ENCODE measurements around the gene C1S.

C1S gene

GRCh38 chr12:7058163-7058845 is 2.2 kb upstream of the C1S start:
- no peak for DNase-seq (ENCODE audit: low read depth)
- TF ChIP-seq CTCF (IDR thresholded peaks at IDR 0.05; ENCODE audit: control insufficient read depth, insufficient read depth, low read depth, low read length, missing control alignments), result no peak

GRCh38 chr12:7058850-7059395 is 1.6 kb upstream of the C1S start:
- DNase-seq (ENCODE audit: low read depth), result no peak
- TF ChIP-seq CTCF (IDR thresholded peaks at IDR 0.05; ENCODE audit: control insufficient read depth, insufficient read depth, low read depth, low read length, missing control alignments), result no peak
- H3K4me3 ChIP-seq (ENCODE audit: control insufficient read depth, low read depth, low read length), result no peak overlapping the region

More at GRCh38 chr12:7058163-7058845, 2.2 kb upstream of the C1S start:
- H3K4me3 ChIP-seq (ENCODE audit: control insufficient read depth, low read depth, low read length), result no peak overlapping the region

- TF ChIP-seq CTCF (IDR thresholded peaks at IDR 0.05; ENCODE audit: control insufficient read depth, insufficient read depth, low read depth, low read length, missing control alignments), result no peak
- H3K4me3 ChIP-seq (ENCODE audit: control insufficient read depth, low read depth, low read length), result no peak overlapping the region
- DNase-seq (ENCODE audit: low read depth), result no peak
These were observed 738 bp upstream of the C1S start for GRCh38 chr12:7059780-7060179.

- TF ChIP-seq CTCF (IDR thresholded peaks at IDR 0.05; ENCODE audit: control insufficient read depth, insufficient read depth, low read depth, low read length, missing control alignments), result no peak
- no peak for DNase-seq (ENCODE audit: low read depth)
- peak overlapping the region; percentile 55 for H3K4me3 ChIP-seq (ENCODE audit: control insufficient read depth, low read depth, low read length)
These were observed 620 bp downstream of the C1S start for GRCh38 chr12:7061138-7061537.

GRCh38 chr12:7061596-7061995 is 1.1 kb downstream of the C1S start:
- no peak for DNase-seq (ENCODE audit: low read depth)
- peak overlapping the region; percentile 55 for H3K4me3 ChIP-seq (ENCODE audit: control insufficient read depth, low read depth, low read length)
- no peak for TF ChIP-seq CTCF (IDR thresholded peaks at IDR 0.05; ENCODE audit: control insufficient read depth, insufficient read depth, low read depth, low read length, missing control alignments)

GRCh38 chr12:7064516-7064915 is 4.0 kb downstream of the C1S start:
- DNase-seq (ENCODE audit: low read depth), result no peak
- no peak overlapping the region for H3K4me3 ChIP-seq (ENCODE audit: control insufficient read depth, low read depth, low read length)
- no peak for TF ChIP-seq CTCF (IDR thresholded peaks at IDR 0.05; ENCODE audit: control insufficient read depth, insufficient read depth, low read depth, low read length, missing control alignments)

Measured in AG09309 (cell line).